Lung (tissue), 12 donors: Measurements from ENCODE around the gene SESN1. TPM values are rescaled to one million over a fixed set of nuclear protein-coding genes. Genes with fewer than 3 reads are reported as not detected.

ENCODE experiments used
- ATAC-seq: fragments of 200-7000 bp; cut with Tn5 transposase; one replicate; pipeline ENCODE4 v1.9.1; 2020; ENCODE audit warnings: moderate number of reproducible peaks; ENCODE audit not compliant: insufficient read depth, low FRiP score
- DNase-seq, 3 donors: peaks; one replicate each; pipeline ENCODE4 v3.0.0-alpha.2; 2013 to 2017
- H3K27ac ChIP-seq, 2 donors: one replicate each; pipeline ENCODE4 v1.5.1; 2013; ENCODE audit warnings: mild to moderate bottlenecking in 2 of 2, moderate library complexity in 2 of 2, control low read depth in 1 of 2, inconsistent platforms in 1 of 2, low read depth in 1 of 2, low read length in 1 of 2
- H3K27me3 ChIP-seq, 3 donors: one replicate each; pipeline ENCODE4 v1.5.1; 2013; ENCODE audit warnings: low read length in 2 of 3; ENCODE audit not compliant: control insufficient read depth in 3 of 3, insufficient read depth in 3 of 3
- H3K36me3 ChIP-seq, 4 donors: one replicate each; pipeline ENCODE4 v1.5.1; 2013; ENCODE audit warnings: low read length in 4 of 4, mild to moderate bottlenecking in 1 of 4, moderate library complexity in 1 of 4; ENCODE audit not compliant: control insufficient read depth in 4 of 4, insufficient read depth in 4 of 4
- H3K4me1 ChIP-seq, 5 donors: one replicate each; pipeline ENCODE4 v1.5.1; 2013; ENCODE audit warnings: low read length in 5 of 5, mild to moderate bottlenecking in 2 of 5, moderate library complexity in 1 of 5; ENCODE audit not compliant: control insufficient read depth in 5 of 5, insufficient read depth in 5 of 5
- H3K4me3 ChIP-seq: one replicate; pipeline ENCODE4 v1.5.1; 2013; ENCODE audit warnings: mild to moderate bottlenecking, control low read depth, moderate library complexity
- H3K9ac ChIP-seq, 2 donors: one replicate each; pipeline ENCODE4 v1.5.1; 2013; ENCODE audit warnings: low read length in 2 of 2, control low read depth in 1 of 2; ENCODE audit not compliant: insufficient read depth in 1 of 2
- H3K9me3 ChIP-seq, 4 donors: one replicate each; pipeline ENCODE4 v1.5.1; 2013; ENCODE audit warnings: low read length in 3 of 4, mild to moderate bottlenecking in 1 of 4, moderate library complexity in 1 of 4; ENCODE audit not compliant: control insufficient read depth in 4 of 4, insufficient read depth in 3 of 4
- CTCF ChIP-seq: IDR thresholded peaks from 2 replicates; pipeline ENCODE4 v1.5.1; 2012; ENCODE audit warnings: mild to moderate bottlenecking; ENCODE audit errors: control extremely low read depth, extremely low read depth
- WGBS, 2 donors: extraction: QIAGEN DNeasy Blood & Tissue Kit; methylation state at CpG; one replicate each; pipeline ENCODE4 v1.1.7; 2013; 5-methylcytosine and 5-hydroxymethylcytosine counted together
- polyA plus RNA-seq, 2 donors: library from polyadenylated mRNA; stranded (reverse); fragments of 200-250 nt; gene quantifications; one replicate each; pipeline ENCODE4 v1.2.1, GENCODE V29; 2013
- total RNA-seq, 2 donors: library from RNA; depleted of rRNA in 1 of 2; stranded (reverse); fragments of >200 nt in 1 of 2; gene quantifications; one replicate each; pipeline ENCODE4 v1.2.1, GENCODE V29; 2014 to 2021
- donor health status: control.
- donor health status: control.
- donor health status: Bipolar disorder and iron deficiency.
- donor health status: healthy.
- donor health status: DM: yes; HTN: yes; CAD: no.

SESN1 gene
- total and polyA plus RNA-seq, 4 donors, result 12.9 to 69.8 (median 21.0) TPM

- H3K4me3 ChIP-seq, result no peak overlapping the region
- DNase-seq (no peak), ATAC-seq (no peak)
- no peak for TF ChIP-seq CTCF
- H3K27me3 ChIP-seq, result no peaks in the 10 kb centered on the region
- H3K36me3 ChIP-seq, result no peaks in the 10 kb centered on the region
- peaks cover 17 to 76% (median 64%) of the 10 kb centered on the region in 5 donors for H3K4me1 ChIP-seq
- H3K9me3 ChIP-seq, result no peaks in the 10 kb centered on the region
- peak overlapping the region in 1 of 2 donors; percentile 59 for H3K9ac ChIP-seq
- 40 to 43% methylated on average over 7 of the region's 7 CpGs for WGBS, 2 donors
- peak overlapping the region; percentile 43 to 60 for H3K27ac ChIP-seq
Measured at GRCh38 chr6:108948181-108948661, 146.4 kb downstream of the SESN1 start.

GRCh38 chr6:108947114-108947854, 147.4 kb downstream of the SESN1 start:
- H3K36me3 ChIP-seq, result no peaks in the 10 kb centered on the region
- WGBS, 2 donors, result 44% methylated on average over 5 of the region's 5 CpGs
- H3K4me3 ChIP-seq, result no peak overlapping the region
- peaks cover 17 to 69% (median 54%) of the 10 kb centered on the region in 5 donors for H3K4me1 ChIP-seq
- peak; percentile 35 to 85 (median 81) for DNase-seq
- peak overlapping the region; percentile 78 to 89 for H3K27ac ChIP-seq
- H3K9me3 ChIP-seq, result no peaks in the 10 kb centered on the region
- peak; percentile 60 for ATAC-seq
- H3K27me3 ChIP-seq, result no peaks in the 10 kb centered on the region
- no peak for TF ChIP-seq CTCF
- peak overlapping the region in 1 of 2 donors; percentile 15 for H3K9ac ChIP-seq

GRCh38 chr6:108946695-108947094, 148.0 kb downstream of the SESN1 start:
- DNase-seq, result no peak
- Histone ChIP-seq H3K27me3 (no peaks in the 10 kb centered on the region), H3K4me1 (peaks cover 17 to 67% (median 51%) of the 10 kb centered on the region in 5 donors), H3K4me3 (no peak overlapping the region), H3K27ac (peak overlapping the region; percentile 78 to 89), H3K36me3 (no peaks in the 10 kb centered on the region), H3K9ac (no peak overlapping the region), H3K9me3 (no peaks in the 10 kb centered on the region)
- WGBS, 2 donors, result 37 to 71% methylated on average over 3 of the region's 3 CpGs
- no peak for ATAC-seq
- TF ChIP-seq CTCF, result no peak
